K562 (cell line): Measurements from ENCODE around the gene PRPF6. TPM values are rescaled to one million over a fixed set of nuclear protein-coding genes. Genes with fewer than 3 reads are reported as not detected.

Source experiments
- BACH1 ChIP-seq: fragments of 200-800 bp; sonication (Bioruptor generic); IDR thresholded peaks from 2 replicates; pipeline ENCODE4 v1.6.1; 2016; ENCODE audit warnings: missing genetic modification characterization, missing compliant biosample characterization
- BCOR ChIP-seq: fragments of 450-650 bp; IDR thresholded peaks from 2 replicates; pipeline ENCODE4 v1.6.1; 2016
- CHD2 ChIP-seq: IDR thresholded peaks from 2 replicates; pipeline ENCODE4 v1.6.1; 2011; ENCODE audit warnings: low read depth, low read length
- CLOCK ChIP-seq: fragments of 250-450 bp; sonication (Bioruptor Pico); IDR thresholded peaks from 2 replicates; pipeline ENCODE4 v1.4.0; 2020; ENCODE audit warnings: mild to moderate bottlenecking, moderate library complexity, borderline replicate concordance
- E4F1 ChIP-seq: fragments of 250-450 bp; sonication (Bioruptor Pico); IDR thresholded peaks from 2 replicates; pipeline ENCODE4 v1.5.0; 2021; ENCODE audit warnings: mild to moderate bottlenecking, borderline replicate concordance
- EP400 ChIP-seq: fragments of 450-650 bp; IDR thresholded peaks from 2 replicates; pipeline ENCODE4 v1.6.1; 2017; ENCODE audit warnings: antibody characterized with exemption, mild to moderate bottlenecking, moderate library complexity
- GABPB1 ChIP-seq: sonication (generic); formaldehyde crosslinking; IDR thresholded peaks from 2 replicates; pipeline ENCODE4 v1.8.0; 2022; ENCODE audit warnings: mild to moderate bottlenecking, missing genetic modification reagents
- GABPB2 ChIP-seq: fragments of 250-450 bp; sonication (Bioruptor Pico); conservative IDR thresholded peaks from 2 replicates; pipeline ENCODE4 v1.5.1; 2021; ENCODE audit warnings: mild to moderate bottlenecking
- GATAD2A ChIP-seq: fragments of 450-650 bp; IDR thresholded peaks from 2 replicates; pipeline ENCODE4 v1.6.1; 2017
- HMGN3 ChIP-seq: IDR thresholded peaks from 2 replicates; pipeline ENCODE4 v1.6.1; 2011; ENCODE audit warnings: borderline replicate concordance, low read depth, mild to moderate bottlenecking, mixed read lengths, low read length; ENCODE audit not compliant: insufficient read length; ENCODE audit errors: extremely low read depth
- HNRNPL ChIP-seq: fragments of 200-400 bp; formaldehyde crosslinking; IDR thresholded peaks from 2 replicates; pipeline ENCODE4 v1.6.1; 2017; ENCODE audit warnings: low read depth, mild to moderate bottlenecking, low read length
- KLF1 ChIP-seq: fragments of 450-650 bp; IDR thresholded peaks from 2 replicates; pipeline ENCODE4 v1.6.1; 2016; ENCODE audit warnings: missing genetic modification characterization, missing compliant biosample characterization
- MIER1 ChIP-seq: fragments of 450-650 bp; IDR thresholded peaks from 2 replicates; pipeline ENCODE4 v1.6.1; 2016; ENCODE audit warnings: antibody characterized with exemption, mild to moderate bottlenecking, low read depth
- MLX ChIP-seq, 2 experiments: fragments of 450-650 bp in 1 of 2; sonication (generic) in 1 of 2; formaldehyde crosslinking; conservative IDR thresholded peaks; 2 replicates each; pipeline versions ENCODE4 v1.4.0 to v1.8.1; 2020 to 2022; ENCODE audit warnings: mild to moderate bottlenecking in 1 of 2, missing genetic modification reagents in 1 of 2
- NONO ChIP-seq, 2 experiments: fragments of 200-400 bp in 1 of 2; fragments of 450-650 bp in 1 of 2; formaldehyde crosslinking in 1 of 2; IDR thresholded peaks; 2 replicates each; pipeline ENCODE4 v1.6.1; 2017; ENCODE audit warnings: low read depth in 2 of 2, mild to moderate bottlenecking in 2 of 2, moderate library complexity in 2 of 2, low read length in 1 of 2
- NR2C1 ChIP-seq, 2 experiments: fragments of 450-650 bp; IDR thresholded peaks; 2 replicates each; pipeline ENCODE4 v1.6.1; 2017; ENCODE audit warnings: mild to moderate bottlenecking in 2 of 2, antibody characterized with exemption in 1 of 2, inconsistent platforms in 1 of 2, missing compliant biosample characterization in 1 of 2, missing genetic modification characterization in 1 of 2
- NR4A1 ChIP-seq, 2 experiments: fragments of 250-450 bp in 1 of 2; fragments of 450-650 bp in 1 of 2; sonication (Bioruptor Pico) in 1 of 2; IDR thresholded peaks; 2 replicates each; pipeline versions ENCODE4 v1.4.0 to v1.6.1; 2016 to 2020; ENCODE audit warnings: mild to moderate bottlenecking in 2 of 2, missing compliant biosample characterization in 1 of 2, missing genetic modification characterization in 1 of 2, moderate library complexity in 1 of 2
- PCBP1 ChIP-seq: fragments of 200-400 bp; formaldehyde crosslinking; IDR thresholded peaks from 2 replicates; pipeline ENCODE4 v1.6.1; 2018; ENCODE audit warnings: mild to moderate bottlenecking, low read depth, low read length; ENCODE audit not compliant: poor library complexity, severe bottlenecking
- TBL1XR1 ChIP-seq, 2 experiments: IDR thresholded peaks; 2 replicates each; pipeline ENCODE4 v1.6.1; 2012; ENCODE audit warnings: improper control_type of control experiment in 2 of 2, low read length in 2 of 2, mild to moderate bottlenecking in 1 of 2
- ZFPM2 ChIP-seq: fragments of 250-450 bp; sonication (Bioruptor Pico); IDR thresholded peaks from 2 replicates; pipeline ENCODE4 v1.5.1; 2022; ENCODE audit warnings: mild to moderate bottlenecking
- ZSCAN29 ChIP-seq: fragments of 450-650 bp; IDR thresholded peaks from 2 replicates; pipeline ENCODE4 v1.6.1; 2017
- polyA plus RNA-seq, 8 experiments: library from polyadenylated mRNA; depleted of rRNA in 4 of 8; stranded (reverse) in 5 of 8; unstranded in 3 of 8; fragments of >200 nt; fragmentation: Nextera tagmentation in 2 of 8; fragmentation: Illumina TruSeq in 1 of 8; extraction: Ambion mirVana in 2 of 8; extraction: Trizol in 1 of 8; gene quantifications; 2 replicates each; pipeline versions ENCODE4 v1.2.1 to v1.2.3, GENCODE V29; 2011 to 2014; ENCODE audit warnings: inconsistent platforms in 1 of 8, missing spikeins in 1 of 8
- total RNA-seq, 7 experiments: library from RNA; depleted of rRNA in 6 of 7; stranded (reverse); fragments of >200 nt in 6 of 7; fragmentation: Illumina TruSeq in 2 of 7; extraction: Trizol in 2 of 7; gene quantifications; 2 replicates each; pipeline versions ENCODE4 v1.2.1 to v1.2.3, GENCODE V29; 2011 to 2021; ENCODE audit warnings: low replicate concordance in 1 of 7

Gene PRPF6
- total and polyA plus RNA-seq, 9 of the 15 experiments (the other 6 are each of a cell fraction or from before 2014, with no cell fraction given) = 4.2 to 83.2 (median 59.9) TPM

- no peak for TF ChIP-seq MIER1
- no peak for TF ChIP-seq GABPB2 (CRISPR knock-in tag)
- peak; percentile 13; the same call in 1 of the 2 replicates for TF ChIP-seq EP400
- TF ChIP-seq PCBP1 = no peak
- TF ChIP-seq ZFPM2 (CRISPR knock-in tag) = no peak
- TF ChIP-seq NONO (IDR thresholded peaks at IDR 0.05; ENCODE audit: low read depth in 2 of 2, low read length in 1 of 2) = peak; percentile 43 to 74; a peak in 2 of 4 replicates
- TF ChIP-seq CLOCK = no peak
- peak; percentile 75 for TF ChIP-seq HMGN3
- no peak for TF ChIP-seq NR2C1 (IDR thresholded peaks at IDR 0.05)
- TF ChIP-seq NR2C1 (tag; IDR thresholded peaks at IDR 0.05) = no peak
- 0 out of 2 replicates have a peak, but pooled peaks have one; percentile 35 for TF ChIP-seq BCOR
- TF ChIP-seq NR4A1 (CRISPR knock-in tag; IDR thresholded peaks at IDR 0.05) = no peak
- TF ChIP-seq NR4A1 (tag; IDR thresholded peaks at IDR 0.05) = no peak
- TF ChIP-seq GABPB1 = peak; percentile 62; the same call in 1 of the 2 replicates
- no peak for TF ChIP-seq E4F1 (CRISPR knock-in tag)
- TF ChIP-seq GATAD2A = 0 out of 2 replicates have a peak, but pooled peaks have one; percentile 28
- TF ChIP-seq KLF1 (tag) = no peak
- TF ChIP-seq CHD2 = no peak
- peak; percentile 65; the same call in 1 of the 2 replicates for TF ChIP-seq HNRNPL
- TF ChIP-seq MLX (CRISPR knock-in tag; conservative IDR thresholded peaks at IDR 0.05) = no peak
- no peak for TF ChIP-seq BACH1 (tag)
- no peak for TF ChIP-seq TBL1XR1 (IDR thresholded peaks at IDR 0.05; ENCODE audit: low read length in 2 of 2)
- TF ChIP-seq ZSCAN29 = no peak
These were observed 61.3 kb downstream of the PRPF6 start (continued) for GRCh38 chr20:64042054-64042781.
